Nephron (organoid): ENCODE measurements around the gene NKPD1.

Experiments
- H3K27ac Mint-ChIP-seq, 3 experiments: 2 replicates each; pipeline ENCODE4 v1.8.0; 2020; ENCODE audit warnings: mixed read lengths in 3 of 3, mild to moderate bottlenecking in 2 of 3, moderate library complexity in 1 of 3
- H3K27me3 Mint-ChIP-seq: 2 replicates; pipeline ENCODE4 v1.8.0; 2021; ENCODE audit warnings: low read depth, mild to moderate bottlenecking, moderate library complexity, mixed read lengths
- H3K36me3 Mint-ChIP-seq: 2 replicates; pipeline ENCODE4 v1.8.0; 2020; ENCODE audit warnings: low read depth, mixed read lengths
- H3K4me1 Mint-ChIP-seq: 2 replicates; pipeline ENCODE4 v1.8.0; 2020; ENCODE audit warnings: mixed read lengths
- H3K4me3 Mint-ChIP-seq, 3 experiments: 2 replicates each; pipeline ENCODE4 v1.8.0; 2020; ENCODE audit warnings: mild to moderate bottlenecking in 3 of 3, mixed read lengths in 3 of 3, moderate library complexity in 2 of 3
- H3K9me3 Mint-ChIP-seq: 2 replicates; pipeline ENCODE4 v1.8.0; 2020; ENCODE audit warnings: mixed read lengths
- CTCF ChIP-seq, 3 experiments: fragments of 200-600 bp; sonication (generic); IDR thresholded peaks; one replicate each; pipeline ENCODE4 v1.5.0; 2021; ENCODE audit warnings: antibody characterized with exemption in 3 of 3; ENCODE audit not compliant: unreplicated experiment in 3 of 3

The NKPD1 gene

GRCh38 chr19:45161738-45162607 lies 1.2 kb upstream of the NKPD1 start:
- Mint-ChIP-seq H3K27ac (no peak overlapping the region), H3K36me3 (no peaks in the 10 kb centered on the region), H3K4me3 (no peak overlapping the region), H3K9me3 (no peaks in the 10 kb centered on the region), H3K4me1 (no peaks in the 10 kb centered on the region), H3K27me3 (peaks cover 21% of the 10 kb centered on the region)
- peak; percentile 58 to 64 (median 58) for TF ChIP-seq CTCF (IDR thresholded peaks at IDR 0.05; ENCODE audit: unreplicated experiment in 3 of 3)

- H3K36me3 Mint-ChIP-seq, result no peaks in the 10 kb centered on the region
- no peaks in the 10 kb centered on the region for H3K9me3 Mint-ChIP-seq
- H3K4me3 Mint-ChIP-seq, result no peak overlapping the region
- TF ChIP-seq CTCF (IDR thresholded peaks at IDR 0.05; ENCODE audit: unreplicated experiment in 3 of 3), result no peak
- H3K27me3 Mint-ChIP-seq, result peaks cover 27% of the 10 kb centered on the region
- H3K27ac Mint-ChIP-seq, result peak overlapping the region in 1 of 3 experiments; percentile 3
- no peaks in the 10 kb centered on the region for H3K4me1 Mint-ChIP-seq
These were observed 834 bp downstream of the NKPD1 start for GRCh38 chr19:45159971-45160324.

GRCh38 chr19:45159210-45159970 lies 1.4 kb downstream of the NKPD1 start:
- H3K27me3 Mint-ChIP-seq, result peaks cover 27% of the 10 kb centered on the region
- no peak overlapping the region for H3K27ac Mint-ChIP-seq
- H3K4me3 Mint-ChIP-seq, result no peak overlapping the region
- H3K9me3 Mint-ChIP-seq, result no peaks in the 10 kb centered on the region
- H3K4me1 Mint-ChIP-seq, result peaks cover under 1% of the 10 kb centered on the region
- no peak for TF ChIP-seq CTCF (IDR thresholded peaks at IDR 0.05; ENCODE audit: unreplicated experiment in 3 of 3)
- H3K36me3 Mint-ChIP-seq, result no peaks in the 10 kb centered on the region

GRCh38 chr19:45158503-45159209 lies 2.1 kb downstream of the NKPD1 start:
- H3K36me3 Mint-ChIP-seq, result no peaks in the 10 kb centered on the region
- no peak for TF ChIP-seq CTCF (IDR thresholded peaks at IDR 0.05; ENCODE audit: unreplicated experiment in 3 of 3)
- H3K4me1 Mint-ChIP-seq, result peaks cover 7% of the 10 kb centered on the region
- no peak overlapping the region for H3K27ac Mint-ChIP-seq
- H3K9me3 Mint-ChIP-seq, result no peaks in the 10 kb centered on the region
- H3K27me3 Mint-ChIP-seq, result peaks cover 35% of the 10 kb centered on the region
- H3K4me3 Mint-ChIP-seq, result no peak overlapping the region

- H3K27ac Mint-ChIP-seq, result peak overlapping the region in 1 of 3 experiments; percentile 71
- TF ChIP-seq CTCF (IDR thresholded peaks at IDR 0.05; ENCODE audit: unreplicated experiment in 3 of 3), result no peak
- peaks cover 33% of the 10 kb centered on the region for H3K27me3 Mint-ChIP-seq
- no peak overlapping the region for H3K4me3 Mint-ChIP-seq
- H3K36me3 Mint-ChIP-seq, result no peaks in the 10 kb centered on the region
- H3K9me3 Mint-ChIP-seq, result no peaks in the 10 kb centered on the region
- H3K4me1 Mint-ChIP-seq, result peaks cover 7% of the 10 kb centered on the region
These were observed 4.0 kb downstream of the NKPD1 start for GRCh38 chr19:45156751-45157150.
